Activated T-cell treated with anti-CD3 and anti-CD28 coated beads for 24 hours (primary cell): ENCODE data around the gene RBM20.
"Not testable (repeated sequence)": the region's sequence is repeated elsewhere in the genome, so short reads cannot be mapped to it uniquely, and the experiment has no call there.

Experiments used
- DNase-seq: peaks from one replicate; pipeline ENCODE4 v3.0.0-alpha.2; 2020; ENCODE audit warnings: low read depth

RBM20 gene

GRCh38 chr10:110764793-110765512 is 120.8 kb downstream of the RBM20 start:
- no peak for DNase-seq

GRCh38 chr10:110765513-110766319 is 121.6 kb downstream of the RBM20 start:
- no peak for DNase-seq

DNA sequence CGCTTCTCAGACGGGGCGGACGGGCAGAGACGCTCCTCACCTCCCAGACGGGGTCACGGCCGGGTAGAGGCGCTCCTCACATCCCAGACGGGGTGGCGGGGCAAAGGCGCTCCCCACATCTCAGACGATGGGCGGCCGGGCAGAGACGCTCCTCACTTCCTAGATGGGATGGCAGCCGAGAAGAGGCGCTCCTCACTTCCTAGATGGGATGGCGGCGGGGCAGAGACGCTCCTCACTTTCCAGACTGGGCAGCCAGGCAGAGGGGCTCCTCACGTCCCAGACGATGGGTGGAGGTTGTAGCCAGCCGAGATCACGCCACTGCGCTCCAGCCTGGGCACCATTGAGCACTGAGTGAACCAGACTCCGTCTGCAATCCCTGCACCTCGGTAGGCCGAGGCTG is 123.5 kb downstream of the RBM20 start:
- not testable (repeated sequence) for DNase-seq

GRCh38 chr10:110770243-110770642 is 126.1 kb downstream of the RBM20 start:
- DNase-seq = no peak

GRCh38 chr10:110771486-110771885 is 127.3 kb downstream of the RBM20 start:
- no peak for DNase-seq

DNA sequence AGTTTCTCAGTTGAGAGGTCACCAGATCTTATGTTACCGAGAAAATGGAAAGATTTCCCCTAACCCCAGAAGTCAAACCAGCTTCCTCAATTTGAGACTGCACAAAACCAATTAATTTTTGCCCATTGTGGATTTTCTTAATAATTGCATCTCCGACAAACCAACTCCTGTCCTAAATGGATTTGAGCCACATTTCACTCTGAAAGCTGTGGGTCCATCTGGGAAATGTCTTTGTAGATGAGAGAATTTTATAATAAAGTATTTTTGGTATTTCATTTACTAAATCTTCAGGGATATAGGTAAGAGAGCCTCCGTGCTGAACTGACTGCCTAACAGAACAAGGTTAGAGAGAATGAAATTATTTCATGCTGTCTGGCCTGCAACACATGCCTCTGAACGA is 127.9 kb downstream of the RBM20 start:
- no peak for DNase-seq

DNA sequence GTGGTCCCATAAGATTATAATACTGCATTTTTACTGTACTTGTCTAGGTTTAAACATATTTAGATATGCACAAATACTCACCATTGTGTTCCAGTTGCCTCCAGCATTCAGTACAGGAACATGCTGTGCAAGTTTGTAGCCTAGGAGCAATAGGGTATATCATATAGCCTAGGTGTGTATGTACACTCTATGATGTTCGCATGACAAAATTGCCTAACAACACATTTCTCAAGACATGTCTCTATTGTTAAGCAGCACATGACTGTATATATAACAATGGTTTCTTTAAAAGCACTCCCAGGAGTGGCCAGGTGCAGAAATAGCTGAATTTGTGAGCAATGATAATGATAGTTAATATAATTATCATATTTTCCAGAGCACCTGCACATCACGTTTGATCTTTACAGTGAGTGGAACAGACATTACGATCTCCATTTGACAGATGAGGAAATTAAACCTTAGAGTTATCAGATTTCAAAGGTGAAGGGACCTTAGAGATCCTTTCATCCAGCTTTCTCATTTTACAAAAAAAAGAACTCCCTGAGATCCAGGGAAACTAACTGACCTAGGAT is 128.4 kb downstream of the RBM20 start:
- no peak for DNase-seq

DNA sequence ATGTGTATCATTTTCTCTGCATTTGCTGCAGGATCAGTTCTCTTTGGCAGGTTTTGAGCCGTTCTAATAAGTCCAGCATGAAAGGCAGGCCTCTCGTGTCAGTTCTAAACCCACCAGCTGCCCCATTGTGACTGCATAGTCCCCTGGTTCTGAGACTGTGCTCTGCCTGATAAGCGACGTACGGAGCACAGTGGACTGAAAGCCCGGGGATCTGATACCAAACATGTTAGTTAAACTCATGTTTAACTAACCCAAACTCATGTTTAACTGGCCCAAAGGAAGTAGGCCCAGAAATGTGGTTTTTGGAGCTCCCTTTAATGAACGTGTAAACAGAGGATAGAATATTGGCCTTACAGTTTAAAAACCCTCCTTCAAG is 129.5 kb downstream of the RBM20 start:
- DNase-seq = no peak

DNA sequence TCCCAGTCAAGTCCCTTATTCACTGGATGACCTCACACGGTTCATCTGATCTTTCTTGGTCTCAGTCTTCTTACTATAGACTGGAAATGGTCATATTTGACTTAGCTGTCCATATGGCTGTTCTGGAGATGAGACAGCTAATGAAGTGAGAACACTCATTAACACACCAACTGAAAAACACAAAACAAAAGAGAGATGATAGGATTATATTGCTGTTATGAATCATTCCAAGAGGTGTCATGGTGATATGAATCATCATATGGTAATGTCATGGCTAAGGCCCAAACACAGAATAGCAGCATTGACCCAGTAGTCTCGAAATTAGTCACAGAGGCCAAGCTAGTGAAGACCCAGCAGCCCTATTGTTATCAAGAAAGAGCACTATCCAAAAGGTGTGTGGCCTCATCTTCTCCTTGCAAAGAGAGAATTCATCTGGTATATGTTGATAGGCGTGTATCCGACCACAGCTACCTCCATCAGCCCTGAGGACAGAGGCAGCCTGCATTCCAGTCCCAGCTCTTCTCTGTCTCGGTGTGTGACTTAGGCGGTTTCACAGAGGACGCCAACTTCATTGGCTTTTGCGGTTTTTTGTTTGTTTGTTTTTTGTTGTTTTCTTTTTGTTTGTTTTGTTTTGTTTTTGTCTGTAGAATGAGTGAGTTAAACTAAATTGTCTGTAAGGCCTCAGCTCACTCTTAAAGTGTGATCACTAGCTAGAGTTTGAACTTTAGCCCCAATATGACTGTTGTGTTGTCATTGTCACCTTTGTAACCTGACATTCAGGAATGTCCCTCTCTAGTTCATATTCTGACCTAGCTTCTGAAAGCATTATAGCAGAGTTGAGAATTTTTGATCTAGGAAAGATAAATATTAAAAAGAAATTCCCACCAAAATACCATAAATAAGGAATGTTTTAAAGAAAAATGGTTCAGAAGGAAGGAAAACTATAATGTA is 130.2 kb downstream of the RBM20 start:
- DNase-seq = peak; percentile 37

DNA sequence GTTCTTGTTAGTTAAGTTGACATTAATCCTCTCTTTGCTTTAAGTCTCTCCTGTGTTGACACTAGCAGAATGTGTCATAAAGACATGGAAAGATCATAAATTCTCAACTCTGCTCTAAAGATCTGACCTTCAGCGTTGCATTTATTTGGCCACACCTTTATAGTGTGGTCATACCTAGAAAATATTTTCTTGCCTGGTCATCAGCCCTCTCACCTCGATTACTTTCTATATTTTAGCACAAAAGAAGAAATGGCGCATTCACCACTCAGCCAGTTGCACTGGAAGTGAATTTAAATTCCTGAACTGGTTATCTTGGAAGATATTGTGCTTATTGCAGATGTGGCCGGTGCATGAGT is 130.9 kb downstream of the RBM20 start:
- no peak for DNase-seq

- DNase-seq = no peak
These were observed 131.3 kb downstream of the RBM20 start for GRCh38 chr10:110775406-110775805.

DNA sequence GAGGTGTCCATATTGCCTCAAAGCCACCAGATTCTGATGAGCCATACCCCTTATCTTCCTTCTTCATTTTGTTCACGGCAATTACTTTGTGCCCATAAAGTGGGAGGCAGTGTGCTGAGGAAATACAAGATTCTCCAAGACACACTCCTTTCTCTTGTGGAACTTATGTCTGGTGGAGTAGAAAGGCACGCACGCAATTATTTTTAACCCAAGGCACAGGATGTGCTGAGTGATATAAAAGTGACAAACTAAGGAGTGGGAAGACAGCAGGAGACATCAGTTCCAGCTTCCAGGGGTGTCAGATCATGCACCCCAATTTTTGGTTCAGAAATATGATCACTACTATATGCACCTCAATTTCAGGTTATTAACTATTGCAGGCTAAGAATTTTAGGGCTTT is 132.9 kb downstream of the RBM20 start:
- no peak for DNase-seq

DNA sequence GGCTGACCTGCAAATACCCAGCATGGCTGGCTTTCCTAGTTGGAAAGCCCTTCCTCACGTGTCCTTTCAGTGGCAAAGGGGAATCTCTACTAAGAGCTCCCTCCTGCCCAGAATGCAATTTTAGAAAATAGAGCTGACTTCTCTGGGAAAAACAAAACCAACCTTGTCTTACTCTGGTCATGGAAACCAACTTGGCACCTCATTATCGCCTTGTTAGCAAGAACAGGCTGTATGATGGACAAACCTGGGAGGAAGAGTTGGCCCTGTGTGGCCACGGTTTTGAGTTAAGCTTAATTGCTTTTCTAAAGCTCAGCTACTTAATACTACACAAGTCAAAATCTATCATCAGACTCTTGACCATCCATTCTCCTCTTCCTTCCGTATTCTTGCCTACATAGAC is 133.5 kb downstream of the RBM20 start:
- DNase-seq = no peak

GRCh38 chr10:110778211-110778610 is 134.1 kb downstream of the RBM20 start:
- DNase-seq = no peak

- DNase-seq = no peak
These were observed 135.4 kb downstream of the RBM20 start for GRCh38 chr10:110779489-110779888.

DNA sequence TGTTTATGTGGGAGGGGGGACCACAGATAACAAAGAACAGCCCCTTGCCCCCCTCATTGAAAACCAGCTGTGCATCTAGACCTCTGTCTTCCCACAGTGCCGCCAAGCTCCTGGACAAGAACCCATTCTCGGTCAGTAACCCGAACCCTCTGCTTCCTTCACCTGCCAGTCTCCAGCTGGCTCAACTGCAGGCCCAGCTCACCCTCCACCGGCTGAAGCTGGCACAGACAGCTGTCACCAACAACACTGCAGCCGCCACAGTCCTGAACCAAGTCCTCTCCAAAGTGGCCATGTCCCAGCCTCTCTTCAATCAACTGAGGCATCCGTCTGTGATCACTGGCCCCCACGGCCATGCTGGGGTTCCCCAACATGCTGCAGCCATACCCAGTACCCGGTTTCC is 136.6 kb downstream of the RBM20 start:
- DNase-seq = no peak

DNA sequence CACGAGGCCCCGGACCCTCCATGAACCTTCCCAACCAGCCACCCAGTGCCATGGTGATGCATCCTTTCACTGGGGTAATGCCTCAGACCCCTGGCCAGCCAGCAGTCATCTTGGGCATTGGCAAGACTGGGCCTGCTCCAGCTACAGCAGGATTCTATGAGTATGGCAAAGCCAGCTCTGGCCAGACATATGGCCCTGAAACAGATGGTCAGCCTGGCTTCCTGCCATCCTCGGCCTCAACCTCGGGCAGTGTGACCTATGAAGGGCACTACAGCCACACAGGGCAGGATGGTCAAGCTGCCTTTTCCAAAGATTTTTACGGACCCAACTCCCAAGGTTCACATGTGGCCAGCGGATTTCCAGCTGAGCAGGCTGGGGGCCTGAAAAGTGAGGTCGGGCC is 137.0 kb downstream of the RBM20 start:
- DNase-seq = no peak

DNA sequence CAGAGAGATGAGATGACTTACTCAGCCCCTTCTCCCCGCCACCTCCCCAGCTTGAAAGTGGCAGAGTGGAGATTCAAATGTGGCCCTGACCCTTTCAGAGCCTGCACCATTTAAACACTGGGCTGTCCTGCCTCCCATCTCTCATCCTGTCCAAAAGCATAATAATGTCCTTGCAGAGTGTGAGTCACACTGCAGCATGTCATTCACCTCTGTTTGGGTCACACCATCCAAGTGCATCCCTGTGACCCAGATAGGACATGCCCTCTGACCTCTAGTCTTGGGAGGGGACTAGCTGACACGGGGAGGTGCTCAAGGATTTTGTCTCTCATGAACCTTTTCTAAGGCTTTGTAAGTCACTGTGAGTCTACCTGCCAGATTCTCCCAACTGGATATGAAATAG is 138.5 kb downstream of the RBM20 start:
- no peak for DNase-seq

- DNase-seq = peak; percentile 57
These were observed 139.5 kb downstream of the RBM20 start for GRCh38 chr10:110783509-110784107.

DNA sequence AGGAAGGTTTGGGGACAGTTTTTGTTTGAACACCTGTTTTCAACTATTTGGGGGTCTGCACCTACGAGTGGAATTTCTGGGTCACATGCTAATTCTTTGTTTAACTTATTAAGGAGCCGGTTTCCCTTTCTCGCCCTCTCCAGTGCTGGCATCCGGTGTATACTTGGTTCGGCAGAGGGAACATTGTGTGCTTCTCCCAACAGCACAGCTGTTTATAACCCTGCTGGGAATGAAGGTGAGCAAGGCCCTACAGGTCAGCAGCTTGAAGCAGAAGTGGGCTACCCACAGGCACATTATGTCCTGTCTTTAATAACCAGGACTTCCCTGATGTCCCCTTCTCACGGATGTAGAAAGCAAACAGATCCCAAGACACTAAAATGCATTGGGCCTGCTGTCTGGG is 140.1 kb downstream of the RBM20 start:
- no peak for DNase-seq

GRCh38 chr10:110786172-110786571 is 142.0 kb downstream of the RBM20 start:
- DNase-seq = no peak
